Sigmoid colon (tissue), 3 donors: ENCODE measurements around the gene CD4.

Experiments
- CTCF ChIP-seq, 4 experiments: fragments of 450-650 bp in 3 of 4; fragments of 200-600 bp in 1 of 4; IDR thresholded peaks; one replicate each; pipeline ENCODE4 v1.5.1; 2016 to 2019; ENCODE audit warnings: antibody characterized with exemption in 4 of 4, mild to moderate bottlenecking in 3 of 4, moderate library complexity in 2 of 4
- POLR2A ChIP-seq, 2 donors: fragments of 450-650 bp; IDR thresholded peaks; one replicate each; pipeline ENCODE4 v1.6.1; 2016; ENCODE audit warnings: antibody characterized with exemption in 2 of 2, mild to moderate bottlenecking in 2 of 2, moderate library complexity in 2 of 2

- no peak for TF ChIP-seq POLR2A (IDR thresholded peaks at IDR 0.05)
- TF ChIP-seq CTCF (IDR thresholded peaks at IDR 0.05), result no peak
Measured at GRCh38 chr12:6778217-6778573, 11.1 kb upstream of the CD4 start.
